Hepatocyte (in vitro differentiated cells): Measurements from ENCODE around the gene EXOSC2. TPM values are rescaled to one million over a fixed set of nuclear protein-coding genes. Genes with fewer than 3 reads are reported as not detected.

ENCODE experiments used
- DNase-seq: peaks from one replicate; pipeline ENCODE4 v3.0.0-alpha.2; 2016; ENCODE audit warnings: low spot score
- H2AFZ ChIP-seq: fragments of 200-600 bp; sonication (generic); 2 replicates; pipeline ENCODE4 v1.6.0; 2016; ENCODE audit warnings: antibody characterized with exemption, mild to moderate bottlenecking
- H3K27ac ChIP-seq: fragments of 200-600 bp; sonication (generic); 2 replicates; pipeline ENCODE4 v1.5.1; 2016; ENCODE audit warnings: mild to moderate bottlenecking
- H3K27me3 ChIP-seq: fragments of 200-600 bp; sonication (generic); 2 replicates; pipeline ENCODE4 v1.6.1; 2016
- H3K36me3 ChIP-seq: fragments of 200-600 bp; sonication (generic); replicated peaks from 2 replicates; pipeline ENCODE4 v1.5.1; 2016; ENCODE audit warnings: low read depth; ENCODE audit not compliant: insufficient read depth
- H3K4me1 ChIP-seq: fragments of 200-600 bp; sonication (generic); 2 replicates; pipeline ENCODE4 v1.5.1; 2016; ENCODE audit warnings: mild to moderate bottlenecking, moderate library complexity; ENCODE audit not compliant: insufficient read depth
- H3K4me2 ChIP-seq: fragments of 200-600 bp; sonication (generic); 2 replicates; pipeline ENCODE4 v1.6.0; 2016
- H3K4me3 ChIP-seq: fragments of 200-600 bp; sonication (generic); 2 replicates; pipeline ENCODE4 v1.5.1; 2016; ENCODE audit warnings: mild to moderate bottlenecking
- H3K79me2 ChIP-seq: fragments of 200-600 bp; sonication (generic); 2 replicates; pipeline ENCODE4 v1.6.0; 2017; ENCODE audit warnings: mild to moderate bottlenecking
- H3K9me2 ChIP-seq: fragments of 200-600 bp; sonication (generic); replicated peaks from 2 replicates; pipeline ENCODE4 v1.6.0; 2017; ENCODE audit warnings: mild to moderate bottlenecking; ENCODE audit not compliant: insufficient read depth
- H3K9me3 ChIP-seq: fragments of 200-600 bp; sonication (generic); 2 replicates; pipeline ENCODE4 v1.5.1; 2016; ENCODE audit warnings: low read depth, mild to moderate bottlenecking
- H4K20me1 ChIP-seq: fragments of 200-600 bp; sonication (generic); 2 replicates; pipeline ENCODE4 v1.6.0; 2016; ENCODE audit warnings: mild to moderate bottlenecking; ENCODE audit not compliant: insufficient read depth, poor library complexity, severe bottlenecking
- CTCF ChIP-seq: fragments of 200-600 bp; sonication (generic); IDR thresholded peaks from 2 replicates; pipeline ENCODE4 v1.5.1; 2016; ENCODE audit warnings: antibody characterized with exemption, mild to moderate bottlenecking; ENCODE audit not compliant: poor library complexity
- EZH2 ChIP-seq: fragments of 200-600 bp; sonication (generic); IDR thresholded peaks from 2 replicates; pipeline ENCODE4 v1.6.1; 2016; ENCODE audit warnings: antibody characterized with exemption, mild to moderate bottlenecking, borderline replicate concordance
- EZH2phosphoT487 ChIP-seq: fragments of 200-600 bp; sonication (generic); IDR thresholded peaks from one replicate; pipeline ENCODE4 v1.6.1; 2018; ENCODE audit warnings: antibody characterized with exemption, mild to moderate bottlenecking, low read depth, moderate library complexity; ENCODE audit not compliant: unreplicated experiment, severe bottlenecking
- WGBS: methylation state at CpG from one replicate; pipeline ENCODE4 v1.1.6; 2016; ENCODE audit warnings: low lambda C conversion rate; ENCODE audit errors: missing lambda C conversion rate; 5-methylcytosine and 5-hydroxymethylcytosine counted together
- polyA plus RNA-seq: library from polyadenylated mRNA; unstranded; fragments of >200 nt; fragmentation: Nextera tagmentation; extraction: Ambion mirVana; gene quantifications from 2 replicates; pipeline ENCODE4 v1.2.1, GENCODE V29; 2016
- total RNA-seq: library from RNA; depleted of rRNA; stranded (reverse); fragments of >200 nt; gene quantifications from 2 replicates; pipeline ENCODE4 v1.2.3, GENCODE V29; 2014

Gene EXOSC2
- total and polyA plus RNA-seq, 2 experiments from 2014 or later = 13.0 to 24.3 TPM

GRCh38 chr9:130660326-130660682 is 33.3 kb upstream of the EXOSC2 start:
- no peaks in the 10 kb centered on the region for H3K79me2 ChIP-seq
- H3K9me3 ChIP-seq = no peaks in the 10 kb centered on the region
- H3K4me1 ChIP-seq = peaks cover 18% of the 10 kb centered on the region
- peaks cover 96% of the 10 kb centered on the region for H3K27me3 ChIP-seq
- no peaks in the 10 kb centered on the region for H3K9me2 ChIP-seq
- no peak for DNase-seq
- no peaks in the 10 kb centered on the region for H3K36me3 ChIP-seq
- peak; percentile 91 for TF ChIP-seq EZH2phosphoT487
- TF ChIP-seq CTCF = no peak
- peak; percentile 45 for TF ChIP-seq EZH2
- 2% methylated on average over 16 of the region's 33 CpGs for WGBS
- no peak overlapping the region for H3K27ac ChIP-seq
- H2AFZ ChIP-seq = peak overlapping the region; percentile 71
- no peaks in the 10 kb centered on the region for H4K20me1 ChIP-seq
- H3K4me3 ChIP-seq = no peak overlapping the region
- H3K4me2 ChIP-seq = peak overlapping the region; percentile 85

- Histone ChIP-seq H3K9me2 (no peaks in the 10 kb centered on the region), H3K4me1 (peaks cover 23% of the 10 kb centered on the region), H3K9me3 (no peaks in the 10 kb centered on the region), H4K20me1 (no peaks in the 10 kb centered on the region), H3K27ac (no peak overlapping the region), H3K36me3 (no peaks in the 10 kb centered on the region), H3K4me2 (peak overlapping the region; percentile 85), H3K79me2 (no peaks in the 10 kb centered on the region), H3K27me3 (peaks cover 96% of the 10 kb centered on the region), H3K4me3 (no peak overlapping the region), H2AFZ (peak overlapping the region; percentile 71)
- 2% methylated on average over 55 of the region's 82 CpGs for WGBS
- TF ChIP-seq EZH2phosphoT487 (peak; percentile 72), EZH2 (peak; percentile 94), CTCF (no peak)
- no peak for DNase-seq
Measured at GRCh38 chr9:130660683-130661450, 32.7 kb upstream of the EXOSC2 start.

GRCh38 chr9:130661451-130662098 is 32.0 kb upstream of the EXOSC2 start:
- peaks cover 96% of the 10 kb centered on the region for H3K27me3 ChIP-seq
- H4K20me1 ChIP-seq = no peaks in the 10 kb centered on the region
- WGBS = 5% methylated on average over 45 of the region's 47 CpGs
- no peak for DNase-seq
- H2AFZ ChIP-seq = peak overlapping the region; percentile 71
- H3K4me1 ChIP-seq = peaks cover 23% of the 10 kb centered on the region
- TF ChIP-seq CTCF (no peak), EZH2phosphoT487 (peak; percentile 78), EZH2 (peak; percentile 35)
- no peaks in the 10 kb centered on the region for H3K9me2 ChIP-seq
- H3K9me3 ChIP-seq = no peaks in the 10 kb centered on the region
- no peaks in the 10 kb centered on the region for H3K36me3 ChIP-seq
- H3K27ac ChIP-seq = no peak overlapping the region
- no peak overlapping the region for H3K4me3 ChIP-seq
- H3K4me2 ChIP-seq = peak overlapping the region; percentile 85
- H3K79me2 ChIP-seq = no peaks in the 10 kb centered on the region
